Duodenal mucosa (tissue), 2 donors: Measurements from ENCODE around the gene CECR2.

Experiments
- H3K27ac ChIP-seq: one replicate; pipeline ENCODE4 v1.7.0; 2013; ENCODE audit warnings: low read depth, low read length
- H3K27me3 ChIP-seq, 2 donors: one replicate each; pipeline ENCODE4 v1.7.0; 2013; ENCODE audit warnings: low read length in 2 of 2, control low read depth in 1 of 2; ENCODE audit not compliant: insufficient read depth in 2 of 2, control insufficient read depth in 1 of 2
- H3K36me3 ChIP-seq, 2 donors: one replicate each; pipeline ENCODE4 v1.7.0; 2013; ENCODE audit warnings: low read length in 2 of 2, control low read depth in 1 of 2; ENCODE audit not compliant: insufficient read depth in 2 of 2, control insufficient read depth in 1 of 2
- H3K4me1 ChIP-seq, 2 donors: one replicate each; pipeline ENCODE4 v1.7.0; 2013; ENCODE audit warnings: low read length in 2 of 2, control low read depth in 1 of 2; ENCODE audit not compliant: insufficient read depth in 2 of 2, control insufficient read depth in 1 of 2
- H3K4me3 ChIP-seq, 2 donors: one replicate each; pipeline ENCODE4 v1.7.0; 2013; ENCODE audit warnings: low read length in 2 of 2, low read depth in 1 of 2
- H3K9ac ChIP-seq, 2 donors: one replicate each; pipeline ENCODE4 v1.7.0; 2013; ENCODE audit warnings: low read length in 2 of 2, low read depth in 1 of 2
- H3K9me3 ChIP-seq, 2 donors: one replicate each; pipeline ENCODE4 v1.7.0; 2013; ENCODE audit warnings: low read length in 2 of 2, control low read depth in 1 of 2; ENCODE audit not compliant: control insufficient read depth in 1 of 2

CECR2 gene

DNA sequence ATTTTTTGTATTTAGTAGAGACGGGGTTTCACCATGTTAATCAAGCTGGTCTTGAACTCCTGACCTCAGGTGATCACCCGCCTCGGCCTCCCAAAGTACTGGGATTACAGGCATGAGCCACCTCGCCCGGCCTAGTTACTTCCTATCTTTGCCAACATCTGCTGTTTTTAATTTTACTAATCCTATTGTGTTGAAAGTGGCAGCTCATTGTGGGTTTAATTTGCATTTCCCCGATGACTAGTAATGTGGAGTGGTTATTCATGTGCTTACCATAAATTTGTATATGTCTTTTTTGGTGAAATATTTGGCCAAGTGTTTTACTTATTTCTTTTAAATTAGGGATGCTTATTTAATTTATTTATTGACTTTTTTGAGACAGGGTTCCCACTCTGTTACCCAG is 119.8 kb downstream of the CECR2 start:
- H3K27me3 ChIP-seq = no peaks in the 10 kb centered on the region
- H3K9me3 ChIP-seq = no peaks in the 10 kb centered on the region
- H3K9ac ChIP-seq = no peak overlapping the region
- no peak overlapping the region for H3K27ac ChIP-seq
- H3K36me3 ChIP-seq = no peaks in the 10 kb centered on the region
- no peaks in the 10 kb centered on the region for H3K4me1 ChIP-seq
- no peak overlapping the region for H3K4me3 ChIP-seq

DNA sequence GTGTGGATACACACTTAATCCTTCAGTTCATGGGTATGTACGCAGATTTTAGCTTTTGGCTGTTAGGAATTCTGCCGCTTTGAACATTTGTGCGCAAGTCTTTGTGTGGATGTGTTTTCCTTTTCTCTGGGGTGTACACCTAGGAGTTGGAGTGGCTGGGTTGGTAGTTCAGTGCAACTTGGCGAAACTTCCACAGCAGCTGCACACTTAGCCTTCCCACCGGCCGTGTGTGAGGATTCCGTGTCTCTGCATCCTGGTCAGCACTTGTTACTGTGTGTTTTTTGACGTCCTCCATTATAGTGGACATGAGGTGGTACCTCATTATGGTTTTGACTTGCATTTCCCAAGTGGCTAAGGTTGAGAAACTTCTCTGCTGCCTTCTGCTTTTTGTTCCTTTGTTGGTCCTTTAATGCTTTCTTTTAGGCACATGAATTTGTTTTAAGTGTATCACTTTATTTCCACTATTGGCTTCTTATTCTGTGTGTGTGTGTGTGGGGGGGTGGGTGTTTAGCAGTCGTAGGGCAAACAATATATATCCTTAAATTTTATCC is 121.9 kb downstream of the CECR2 start:
- H3K4me3 ChIP-seq = no peak overlapping the region
- H3K27ac ChIP-seq = no peak overlapping the region
- H3K4me1 ChIP-seq = no peaks in the 10 kb centered on the region
- no peak overlapping the region for H3K9ac ChIP-seq
- H3K36me3 ChIP-seq = no peaks in the 10 kb centered on the region
- no peaks in the 10 kb centered on the region for H3K27me3 ChIP-seq
- no peaks in the 10 kb centered on the region for H3K9me3 ChIP-seq

DNA sequence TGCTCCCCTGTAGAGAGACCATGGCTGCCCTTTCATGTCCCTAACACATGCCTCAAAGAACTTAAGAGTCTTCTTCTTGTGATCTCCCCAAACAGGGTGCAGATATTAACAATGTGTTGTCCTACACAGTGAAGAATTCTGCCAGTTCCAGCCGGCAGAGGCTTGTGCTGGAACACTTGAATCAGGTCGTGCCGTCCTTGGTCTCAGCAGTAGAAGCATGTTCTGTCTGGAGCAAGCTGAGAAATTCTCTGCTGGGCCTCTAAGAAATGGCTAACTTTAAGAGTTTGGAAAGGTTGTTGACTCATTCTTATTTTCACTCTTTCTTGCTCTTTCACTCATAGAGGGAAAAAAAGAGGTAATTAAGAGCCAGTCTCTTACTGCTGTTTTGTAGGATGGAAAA is 123.0 kb downstream of the CECR2 start:
- H3K27me3 ChIP-seq = no peaks in the 10 kb centered on the region
- H3K9me3 ChIP-seq = no peaks in the 10 kb centered on the region
- no peak overlapping the region for H3K27ac ChIP-seq
- no peak overlapping the region for H3K4me3 ChIP-seq
- H3K4me1 ChIP-seq = no peaks in the 10 kb centered on the region
- H3K36me3 ChIP-seq = no peaks in the 10 kb centered on the region
- no peak overlapping the region for H3K9ac ChIP-seq

DNA sequence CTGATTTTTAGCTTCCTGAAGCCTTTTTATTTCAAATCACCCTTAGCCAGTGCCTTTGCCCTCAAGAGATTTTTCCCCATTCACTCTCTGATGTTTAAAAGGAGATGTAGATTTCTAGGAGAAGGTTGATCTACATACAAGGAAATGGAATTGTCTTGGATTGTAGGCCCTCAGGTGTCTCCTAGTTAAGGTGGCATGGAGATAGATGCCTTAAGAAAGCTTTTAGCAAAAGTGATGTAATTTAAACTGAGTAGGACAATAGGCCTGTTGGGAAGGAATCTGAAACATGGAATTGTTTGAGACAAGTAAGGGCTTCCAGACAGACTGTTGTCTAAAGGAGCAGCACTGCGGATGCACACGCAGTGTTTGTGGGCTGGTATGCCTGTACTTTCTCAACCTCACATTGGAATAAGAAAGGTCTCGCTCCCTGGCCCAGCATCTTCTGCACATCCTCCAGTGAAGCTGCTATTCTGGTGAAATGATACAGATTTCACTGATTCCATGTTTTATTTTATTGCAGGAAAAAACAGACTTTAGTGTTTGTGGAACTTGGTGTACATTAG is 124.2 kb downstream of the CECR2 start:
- Histone ChIP-seq H3K36me3 (no peaks in the 10 kb centered on the region), H3K9ac (no peak overlapping the region), H3K9me3 (no peaks in the 10 kb centered on the region), H3K27ac (no peak overlapping the region), H3K27me3 (no peaks in the 10 kb centered on the region), H3K4me3 (no peak overlapping the region), H3K4me1 (no peaks in the 10 kb centered on the region)

DNA sequence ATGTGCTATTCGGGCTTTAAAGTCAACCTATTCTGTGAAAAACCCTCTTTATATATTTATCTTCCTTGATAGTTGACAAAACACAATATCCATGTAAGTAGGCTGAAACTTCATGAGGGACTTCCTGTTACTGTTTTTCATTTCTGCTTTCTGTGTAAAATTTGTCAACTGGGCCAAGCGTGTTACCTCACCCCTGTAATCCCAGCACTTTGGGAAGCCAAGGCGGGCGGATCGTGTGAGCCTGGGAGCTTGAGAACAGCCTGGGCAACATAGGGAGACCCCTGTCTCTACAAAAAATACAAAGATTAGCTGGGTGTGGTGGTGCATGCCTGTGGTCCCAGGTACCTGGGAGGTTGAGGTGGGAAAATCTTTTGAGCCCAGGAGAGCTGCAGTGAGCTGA is 127.6 kb downstream of the CECR2 start:
- no peaks in the 10 kb centered on the region for H3K9me3 ChIP-seq
- H3K27ac ChIP-seq = no peak overlapping the region
- no peaks in the 10 kb centered on the region for H3K36me3 ChIP-seq
- H3K4me3 ChIP-seq = no peak overlapping the region
- no peaks in the 10 kb centered on the region for H3K4me1 ChIP-seq
- no peaks in the 10 kb centered on the region for H3K27me3 ChIP-seq
- H3K9ac ChIP-seq = no peak overlapping the region

DNA sequence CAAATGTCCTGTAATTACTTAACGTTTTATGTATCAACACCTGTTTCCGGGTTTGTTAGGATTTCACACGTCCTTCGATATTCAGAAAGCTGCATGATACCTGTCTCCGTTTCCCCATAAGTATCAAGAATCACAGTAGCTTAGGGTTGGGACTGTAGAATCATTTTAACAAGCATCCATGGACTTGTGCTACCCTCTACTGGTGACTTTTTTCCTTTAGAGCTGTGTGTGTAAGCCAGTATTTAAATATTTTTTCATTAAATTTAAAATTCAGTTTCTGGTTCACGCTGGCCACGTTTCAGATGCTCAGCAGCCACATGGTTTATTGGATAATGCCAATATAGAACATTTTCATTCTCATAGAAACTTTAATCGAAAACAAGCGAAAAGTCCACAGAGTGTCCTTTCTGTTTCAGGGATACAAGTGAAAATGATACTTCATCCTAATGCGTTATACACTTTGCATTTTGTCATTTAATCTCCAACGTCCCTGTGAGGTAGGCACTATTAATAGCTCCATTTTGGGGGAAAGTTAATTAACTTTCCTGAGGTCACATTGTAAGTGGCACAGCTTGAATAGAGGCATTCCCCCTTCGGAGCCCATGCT is 132.5 kb downstream of the CECR2 start:
- no peaks in the 10 kb centered on the region for H3K4me1 ChIP-seq
- no peaks in the 10 kb centered on the region for H3K36me3 ChIP-seq
- H3K9me3 ChIP-seq = no peaks in the 10 kb centered on the region
- H3K27me3 ChIP-seq = no peaks in the 10 kb centered on the region
- no peak overlapping the region for H3K4me3 ChIP-seq
- H3K9ac ChIP-seq = no peak overlapping the region
- no peak overlapping the region for H3K27ac ChIP-seq

DNA sequence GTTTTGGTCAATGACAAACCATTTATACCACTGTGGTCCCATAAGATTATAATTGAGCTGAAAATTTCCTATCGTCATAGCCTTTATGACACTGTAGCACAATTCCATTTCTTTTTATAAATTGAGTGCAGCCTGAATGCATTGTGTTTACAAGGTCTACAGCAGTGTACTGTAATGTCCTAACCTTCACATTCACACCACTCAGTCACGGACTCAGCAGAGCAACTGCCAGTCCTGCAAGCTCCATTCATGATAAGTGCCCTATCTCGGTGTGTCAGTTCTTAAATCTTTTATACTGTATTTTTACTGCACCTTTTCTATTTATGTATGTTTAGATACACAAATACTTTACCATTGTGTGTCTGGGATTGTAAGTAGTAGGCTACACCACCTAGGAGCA is 138.8 kb downstream of the CECR2 start:
- H3K4me3 ChIP-seq = no peak overlapping the region
- no peaks in the 10 kb centered on the region for H3K36me3 ChIP-seq
- no peak overlapping the region for H3K27ac ChIP-seq
- H3K9ac ChIP-seq = no peak overlapping the region
- H3K27me3 ChIP-seq = no peaks in the 10 kb centered on the region
- H3K9me3 ChIP-seq = no peaks in the 10 kb centered on the region
- no peaks in the 10 kb centered on the region for H3K4me1 ChIP-seq

DNA sequence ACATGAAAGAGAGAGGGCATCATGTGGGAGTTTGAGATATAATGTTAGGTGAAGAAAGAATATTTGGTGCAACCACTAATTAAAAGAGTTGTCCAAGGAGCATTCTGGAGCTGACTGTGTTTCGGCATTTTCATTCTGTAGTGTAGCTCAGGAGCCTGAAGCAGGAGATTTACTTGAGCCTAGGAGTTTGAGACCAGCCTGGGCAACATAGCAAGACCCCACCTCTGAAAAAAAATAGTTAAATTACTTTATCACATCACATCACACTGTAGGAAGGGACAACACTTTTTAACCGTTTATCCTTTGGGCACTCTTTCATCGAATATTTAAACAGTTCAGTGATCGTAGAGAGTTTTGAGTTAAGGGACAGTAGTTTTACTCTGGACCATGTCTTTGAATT is 143.7 kb downstream of the CECR2 start:
- Histone ChIP-seq H3K4me1 (no peaks in the 10 kb centered on the region), H3K9me3 (no peaks in the 10 kb centered on the region), H3K27ac (no peak overlapping the region), H3K4me3 (no peak overlapping the region), H3K9ac (no peak overlapping the region), H3K27me3 (no peaks in the 10 kb centered on the region), H3K36me3 (no peaks in the 10 kb centered on the region)

DNA sequence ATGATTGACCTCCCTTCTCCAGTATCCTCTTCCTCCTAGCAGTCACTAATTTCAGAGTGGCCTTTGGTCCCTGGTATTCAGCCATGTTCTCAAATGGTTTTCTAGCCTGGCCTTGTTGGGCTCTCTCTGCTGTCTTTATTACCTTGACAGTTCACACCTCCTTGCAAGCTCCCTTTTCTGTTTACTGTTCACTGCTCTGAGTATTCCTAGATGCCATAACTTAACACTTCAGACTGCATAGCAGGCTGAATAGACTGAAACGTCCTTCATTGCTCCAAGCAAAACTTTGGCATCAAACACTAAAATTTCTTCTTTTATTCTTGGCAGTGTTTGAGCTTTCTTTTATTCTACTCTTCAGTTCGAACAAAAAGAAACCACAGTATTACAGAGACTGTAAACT is 144.4 kb downstream of the CECR2 start:
- no peaks in the 10 kb centered on the region for H3K4me1 ChIP-seq
- no peaks in the 10 kb centered on the region for H3K36me3 ChIP-seq
- H3K27ac ChIP-seq = no peak overlapping the region
- no peak overlapping the region for H3K4me3 ChIP-seq
- no peak overlapping the region for H3K9ac ChIP-seq
- H3K27me3 ChIP-seq = no peaks in the 10 kb centered on the region
- no peaks in the 10 kb centered on the region for H3K9me3 ChIP-seq

DNA sequence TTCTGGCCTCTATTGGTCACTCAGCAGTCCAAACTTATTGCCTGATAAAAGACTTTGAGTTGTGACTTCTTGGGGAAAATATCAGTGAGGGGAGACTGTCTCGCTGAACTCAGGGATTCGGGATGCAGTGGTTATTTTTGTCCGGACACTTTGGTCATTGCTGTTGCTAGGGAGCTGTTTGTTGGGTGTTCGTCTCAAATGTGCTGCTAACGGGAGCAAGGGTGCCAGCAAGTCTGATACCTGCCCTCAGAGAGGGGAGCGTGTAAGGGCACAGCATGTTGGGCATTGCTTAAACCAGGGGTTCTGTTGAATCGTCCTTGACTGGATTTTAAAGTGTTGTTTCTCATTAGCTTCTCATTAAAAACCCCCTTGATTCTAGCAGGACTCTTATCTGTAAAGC is 144.8 kb downstream of the CECR2 start:
- H3K9ac ChIP-seq = no peak overlapping the region

More for the DNA sequence above, 144.8 kb downstream of the CECR2 start:
- H3K4me1 ChIP-seq = no peaks in the 10 kb centered on the region
- H3K27ac ChIP-seq = no peak overlapping the region
- no peaks in the 10 kb centered on the region for H3K27me3 ChIP-seq
- no peaks in the 10 kb centered on the region for H3K9me3 ChIP-seq
- no peaks in the 10 kb centered on the region for H3K36me3 ChIP-seq
- no peak overlapping the region for H3K4me3 ChIP-seq
